Measurements from ENCODE around the gene FPR2.

- no peak for TF ChIP-seq CTCF (IDR thresholded peaks at IDR 0.05; ENCODE audit: low read length)
- TF ChIP-seq EZH2 (optimal IDR thresholded peaks at IDR 0.05; ENCODE audit: low read depth, low read length), result no peak
Observed at GRCh38 chr19:51798062-51798461, 37.1 kb downstream of the FPR2 start.
